Right lobe of liver (tissue), 4 donors: ENCODE data around the gene CDCA4.

ENCODE experiments used
- CTCF ChIP-seq, 4 donors: fragments of 200-600 bp in 3 of 4; fragments of 450-650 bp in 1 of 4; IDR thresholded peaks; one replicate each; pipeline versions ENCODE4 v1.5.1 to v1.8.0; 2016 to 2022; ENCODE audit warnings: antibody characterized with exemption in 4 of 4, mild to moderate bottlenecking in 2 of 4
- POLR2A ChIP-seq: fragments of 450-650 bp; IDR thresholded peaks from one replicate; pipeline ENCODE4 v1.6.1; 2017; ENCODE audit warnings: antibody characterized with exemption, mild to moderate bottlenecking
- donor health status: DM: no; HTN: no; CAD: no.
- donor health status: DM: no; HTN: no; CAD: no.
- donor health status: DM: no; HTN: yes; CAD: no.

- TF ChIP-seq CTCF (IDR thresholded peaks at IDR 0.05): no peak
- no peak for TF ChIP-seq POLR2A
These were observed 34.3 kb downstream of the CDCA4 start for GRCh38 chr14:104986487-104987164.
